Esophagus muscularis mucosa (tissue), 4 donors: ENCODE data around the gene CHMP1A.

Experiments used
- EP300 ChIP-seq: sonication (generic); formaldehyde crosslinking; IDR thresholded peaks from one replicate; pipeline ENCODE4 v1.6.1; 2017; ENCODE audit warnings: antibody characterized with exemption
- POLR2A ChIP-seq: fragments of 450-650 bp; IDR thresholded peaks from one replicate; pipeline ENCODE4 v1.6.1; 2017; ENCODE audit warnings: antibody characterized with exemption, moderate library complexity, mild to moderate bottlenecking, low read depth
- POLR2AphosphoS5 ChIP-seq, 2 donors: sonication (generic); formaldehyde crosslinking; IDR thresholded peaks; one replicate each; pipeline ENCODE4 v1.6.1; 2017; ENCODE audit warnings: antibody characterized with exemption in 2 of 2
- TF ChIP-seq, protein P1 (sequence below), 3 experiments: fragments of 200-600 bp in 2 of 3; fragments of 450-650 bp in 1 of 3; sonication (generic) in 2 of 3; IDR thresholded peaks; one replicate each; pipeline ENCODE4 v1.5.1; 2017 to 2019; ENCODE audit warnings: antibody characterized with exemption in 3 of 3, mild to moderate bottlenecking in 2 of 3, moderate library complexity in 1 of 3

DNA sequence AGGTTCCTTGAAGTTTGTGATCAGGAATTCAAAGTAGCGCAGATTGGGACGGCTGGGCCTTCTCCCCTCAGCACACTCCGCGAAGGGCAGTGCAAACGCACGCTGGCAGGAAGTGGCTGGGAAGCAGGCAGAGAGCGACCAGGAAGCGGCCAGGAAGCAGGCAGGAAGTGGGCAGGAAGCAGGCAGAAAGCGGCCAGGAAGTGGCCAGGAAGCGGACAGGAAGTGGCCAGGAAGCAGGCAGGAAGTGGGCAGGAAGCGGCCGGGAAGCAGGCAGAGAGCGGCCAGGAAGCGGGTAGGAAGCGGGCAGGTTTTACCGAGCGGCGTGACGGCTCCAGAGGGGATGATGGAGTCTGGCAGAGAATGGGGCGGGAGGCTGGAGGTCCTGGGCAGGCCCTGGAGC, 40.9 kb downstream of the CHMP1A start:
- TF ChIP-seq, protein P1, sequence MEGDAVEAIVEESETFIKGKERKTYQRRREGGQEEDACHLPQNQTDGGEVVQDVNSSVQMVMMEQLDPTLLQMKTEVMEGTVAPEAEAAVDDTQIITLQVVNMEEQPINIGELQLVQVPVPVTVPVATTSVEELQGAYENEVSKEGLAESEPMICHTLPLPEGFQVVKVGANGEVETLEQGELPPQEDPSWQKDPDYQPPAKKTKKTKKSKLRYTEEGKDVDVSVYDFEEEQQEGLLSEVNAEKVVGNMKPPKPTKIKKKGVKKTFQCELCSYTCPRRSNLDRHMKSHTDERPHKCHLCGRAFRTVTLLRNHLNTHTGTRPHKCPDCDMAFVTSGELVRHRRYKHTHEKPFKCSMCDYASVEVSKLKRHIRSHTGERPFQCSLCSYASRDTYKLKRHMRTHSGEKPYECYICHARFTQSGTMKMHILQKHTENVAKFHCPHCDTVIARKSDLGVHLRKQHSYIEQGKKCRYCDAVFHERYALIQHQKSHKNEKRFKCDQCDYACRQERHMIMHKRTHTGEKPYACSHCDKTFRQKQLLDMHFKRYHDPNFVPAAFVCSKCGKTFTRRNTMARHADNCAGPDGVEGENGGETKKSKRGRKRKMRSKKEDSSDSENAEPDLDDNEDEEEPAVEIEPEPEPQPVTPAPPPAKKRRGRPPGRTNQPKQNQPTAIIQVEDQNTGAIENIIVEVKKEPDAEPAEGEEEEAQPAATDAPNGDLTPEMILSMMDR (IDR thresholded peaks at IDR 0.05): no peak
- TF ChIP-seq POLR2AphosphoS5 (IDR thresholded peaks at IDR 0.05) (no peak), POLR2A (no peak), EP300 (no peak)
